ENCODE data around the gene SMOC2. TPM values are rescaled to one million over a fixed set of nuclear protein-coding genes. Genes with fewer than 3 reads are reported as not detected.

SMOC2 gene
- total and polyA plus RNA-seq, 12 donors = 6.6 to 39.1 (median 17.6) TPM

DNA sequence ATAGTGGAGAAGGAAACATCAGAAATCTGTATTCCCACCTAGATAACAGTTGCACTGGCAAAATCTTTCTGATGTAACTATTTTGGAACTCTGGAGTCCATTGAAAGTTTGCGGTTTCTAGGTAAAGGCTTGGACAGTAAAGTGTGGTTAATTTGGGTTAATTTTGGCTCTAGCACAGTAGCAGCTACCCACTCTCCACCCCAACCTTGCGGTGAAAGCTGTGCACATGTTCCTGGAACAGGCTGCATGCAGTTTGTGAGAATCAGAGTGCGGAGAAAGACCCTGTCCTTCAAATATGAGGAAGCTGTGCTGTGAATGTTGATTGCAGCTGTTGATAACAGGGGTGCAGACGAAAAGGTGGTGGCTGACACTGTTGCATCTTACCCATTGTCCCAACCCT is 38.4 kb downstream of the SMOC2 start:
- no peaks in the 10 kb centered on the region for H3K4me1 ChIP-seq
- peaks cover 0 to 25% (median 6%) of the 10 kb centered on the region in 11 donors for H3K9me3 ChIP-seq
- no peak overlapping the region for H3K27ac ChIP-seq
- H3K4me3 ChIP-seq = no peak overlapping the region
- peaks cover 0 to 15% (median 2%) of the 10 kb centered on the region in 7 donors for H3K27me3 ChIP-seq
- ATAC-seq = no peak
- DNase-seq = no peak
- intact Hi-C loops (cut with DNase I) = no loop called here
- WGBS, 2 donors = 88 to 89% methylated on average over 4 of the region's 4 CpGs
- H3K36me3 ChIP-seq = no peaks in the 10 kb centered on the region
- no peak for TF ChIP-seq CTCF (IDR thresholded peaks at IDR 0.05)

DNA sequence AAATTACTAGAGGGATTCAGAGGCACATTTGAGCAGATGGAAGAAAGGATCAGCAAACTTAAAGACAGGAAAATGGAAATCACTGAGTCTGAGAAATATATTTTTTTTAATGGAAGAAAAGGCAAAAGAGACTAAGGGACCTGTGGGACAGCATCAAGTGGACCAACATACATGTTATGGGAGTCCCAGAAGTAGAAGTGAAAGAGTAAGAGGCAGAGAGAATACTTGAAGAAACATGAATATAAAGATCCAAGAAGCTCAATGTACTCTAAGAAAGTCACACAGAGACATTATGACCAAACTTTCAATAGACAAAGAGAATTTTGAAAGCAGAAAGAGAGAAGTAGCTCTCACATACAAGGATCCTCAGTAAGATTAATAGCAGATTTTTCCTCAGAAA is 39.5 kb downstream of the SMOC2 start:
- Histone ChIP-seq H3K27me3 (peaks cover 0 to 7% (median 0%) of the 10 kb centered on the region in 7 donors), H3K27ac (no peak overlapping the region), H3K4me1 (no peaks in the 10 kb centered on the region), H3K36me3 (no peaks in the 10 kb centered on the region), H3K9me3 (peaks cover 0 to 25% (median 6%) of the 10 kb centered on the region in 11 donors), H3K4me3 (no peak overlapping the region)
- no peak for DNase-seq
- intact Hi-C loops (cut with DNase I) = no loop called here
- TF ChIP-seq CTCF (IDR thresholded peaks at IDR 0.05) = no peak
- ATAC-seq = no peak

DNA sequence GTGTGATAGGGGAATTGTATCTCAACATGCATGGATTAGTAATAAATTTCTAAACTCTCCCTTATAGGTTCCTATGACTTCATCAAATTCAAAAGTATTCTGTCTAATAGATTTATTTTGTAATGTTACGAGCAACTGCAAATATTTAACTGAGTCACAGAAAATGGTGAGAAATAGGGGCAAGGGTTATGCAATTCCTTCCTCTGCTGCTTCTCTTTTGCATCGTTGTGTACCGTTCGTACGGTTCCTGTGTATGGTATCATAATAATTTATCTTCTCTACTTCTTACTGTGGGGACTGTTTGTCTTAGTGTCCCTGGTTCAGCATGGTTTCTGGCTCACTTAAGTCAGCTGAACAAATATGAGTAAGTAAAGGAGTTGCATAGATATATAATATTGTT is 44.8 kb downstream of the SMOC2 start:
- 82 to 83% methylated on average over 5 of the region's 5 CpGs for WGBS, 2 donors
- peaks cover 0 to 10% (median 0%) of the 10 kb centered on the region in 11 donors for H3K9me3 ChIP-seq
- no peaks in the 10 kb centered on the region for H3K36me3 ChIP-seq
- peaks cover 0 to 7% (median 0%) of the 10 kb centered on the region in 7 donors for H3K27me3 ChIP-seq
- intact Hi-C loops (cut with DNase I) = no loop called here
- TF ChIP-seq CTCF (IDR thresholded peaks at IDR 0.05) = no peak
- H3K27ac ChIP-seq = no peak overlapping the region
- DNase-seq (no peak), ATAC-seq (no peak)
- H3K4me1 ChIP-seq = no peaks in the 10 kb centered on the region
- H3K4me3 ChIP-seq = no peak overlapping the region

DNA sequence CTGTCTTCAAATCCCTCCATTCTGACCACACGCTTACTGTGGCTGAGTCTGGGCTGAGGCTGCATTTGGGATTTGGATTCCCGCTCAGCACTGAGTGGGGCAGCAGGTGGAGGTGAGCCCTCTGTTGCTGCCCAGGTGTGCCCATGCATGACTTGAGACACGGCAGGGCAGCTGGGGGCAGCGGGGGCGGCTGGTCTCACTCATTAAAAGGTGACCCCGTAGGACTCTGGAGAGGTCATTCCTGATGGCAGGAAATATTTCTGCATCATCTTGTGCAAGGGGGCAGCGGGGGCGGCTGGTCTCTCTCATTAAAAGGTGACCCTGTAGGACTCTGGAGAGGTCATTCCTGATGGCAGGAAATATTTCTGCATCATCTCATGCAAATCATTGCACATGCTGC is 49.8 kb downstream of the SMOC2 start:
- TF ChIP-seq CTCF (IDR thresholded peaks at IDR 0.05) = no peak
- no peaks in the 10 kb centered on the region for H3K9me3 ChIP-seq
- DNase-seq (no peak), ATAC-seq (no peak)
- WGBS, 2 donors = 84 to 92% methylated on average over 8 of the region's 8 CpGs
- H3K4me1 ChIP-seq = peaks cover 0 to 14% (median 0%) of the 10 kb centered on the region in 9 donors
- H3K27ac ChIP-seq = no peak overlapping the region
- intact Hi-C loops (cut with DNase I) = no loop called here
- no peak overlapping the region for H3K4me3 ChIP-seq
- no peaks in the 10 kb centered on the region for H3K36me3 ChIP-seq
- H3K27me3 ChIP-seq = peaks cover 0 to 8% (median 0%) of the 10 kb centered on the region in 7 donors
